Epithelial cell of proximal tubule (primary cell): Measurements from ENCODE around the gene POLR1B. TPM values are rescaled to one million over a fixed set of nuclear protein-coding genes. Genes with fewer than 3 reads are reported as not detected.

Experiments
- DNase-seq: peaks from one replicate; pipeline ENCODE4 v3.0.0-alpha.2; 2011; ENCODE audit warnings: low read depth
- H3K4me3 ChIP-seq: 2 replicates; pipeline ENCODE4 v1.5.1; 2011; ENCODE audit warnings: low read depth, mild to moderate bottlenecking, low read length
- total RNA-seq: library from RNA; depleted of rRNA; stranded (reverse); fragments of >200 nt; gene quantifications from 2 replicates; pipeline ENCODE4 v1.2.3, GENCODE V29; 2015
- TF ChIP-seq, protein P1 (sequence below): conservative IDR thresholded peaks from 2 replicates; pipeline ENCODE4 v1.5.1; 2012; ENCODE audit warnings: low read depth, mild to moderate bottlenecking, low read length

The POLR1B gene
- total RNA-seq, 1 donor from 2014 or later = 9.7 TPM

- DNase-seq = no peak
- TF ChIP-seq, protein P1, sequence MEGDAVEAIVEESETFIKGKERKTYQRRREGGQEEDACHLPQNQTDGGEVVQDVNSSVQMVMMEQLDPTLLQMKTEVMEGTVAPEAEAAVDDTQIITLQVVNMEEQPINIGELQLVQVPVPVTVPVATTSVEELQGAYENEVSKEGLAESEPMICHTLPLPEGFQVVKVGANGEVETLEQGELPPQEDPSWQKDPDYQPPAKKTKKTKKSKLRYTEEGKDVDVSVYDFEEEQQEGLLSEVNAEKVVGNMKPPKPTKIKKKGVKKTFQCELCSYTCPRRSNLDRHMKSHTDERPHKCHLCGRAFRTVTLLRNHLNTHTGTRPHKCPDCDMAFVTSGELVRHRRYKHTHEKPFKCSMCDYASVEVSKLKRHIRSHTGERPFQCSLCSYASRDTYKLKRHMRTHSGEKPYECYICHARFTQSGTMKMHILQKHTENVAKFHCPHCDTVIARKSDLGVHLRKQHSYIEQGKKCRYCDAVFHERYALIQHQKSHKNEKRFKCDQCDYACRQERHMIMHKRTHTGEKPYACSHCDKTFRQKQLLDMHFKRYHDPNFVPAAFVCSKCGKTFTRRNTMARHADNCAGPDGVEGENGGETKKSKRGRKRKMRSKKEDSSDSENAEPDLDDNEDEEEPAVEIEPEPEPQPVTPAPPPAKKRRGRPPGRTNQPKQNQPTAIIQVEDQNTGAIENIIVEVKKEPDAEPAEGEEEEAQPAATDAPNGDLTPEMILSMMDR = no peak
- no peak overlapping the region for H3K4me3 ChIP-seq
Observed at GRCh38 chr2:112585873-112586464, 43.7 kb downstream of the POLR1B start.

DNA sequence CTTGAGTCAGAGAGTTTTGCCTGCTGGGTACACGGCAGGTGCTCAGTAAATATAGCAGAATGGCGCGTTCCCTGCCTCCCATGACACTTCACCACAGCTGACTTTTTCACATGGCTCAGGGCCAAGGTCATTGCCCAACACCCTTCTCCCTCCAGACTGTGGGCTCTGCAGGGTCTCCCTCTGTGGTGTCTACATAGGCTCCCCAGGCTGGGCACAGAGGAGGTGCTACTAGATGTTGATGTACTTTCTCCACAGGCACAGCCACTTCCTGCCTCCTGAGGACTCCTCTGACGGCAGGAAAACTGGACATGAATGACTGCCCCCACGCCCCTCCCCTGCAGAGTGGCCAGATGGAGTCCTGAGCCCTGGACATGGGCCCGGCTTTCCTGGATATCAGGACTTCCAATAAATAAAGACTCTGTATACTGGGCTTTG is 46.4 kb downstream of the POLR1B start:
- TF ChIP-seq, protein P1 = no peak
- no peak overlapping the region for H3K4me3 ChIP-seq
- no peak for DNase-seq

GRCh38 chr2:112591413-112591812 is 49.1 kb downstream of the POLR1B start:
- DNase-seq = no peak
- TF ChIP-seq, protein P1 = no peak
- no peak overlapping the region for H3K4me3 ChIP-seq

DNA sequence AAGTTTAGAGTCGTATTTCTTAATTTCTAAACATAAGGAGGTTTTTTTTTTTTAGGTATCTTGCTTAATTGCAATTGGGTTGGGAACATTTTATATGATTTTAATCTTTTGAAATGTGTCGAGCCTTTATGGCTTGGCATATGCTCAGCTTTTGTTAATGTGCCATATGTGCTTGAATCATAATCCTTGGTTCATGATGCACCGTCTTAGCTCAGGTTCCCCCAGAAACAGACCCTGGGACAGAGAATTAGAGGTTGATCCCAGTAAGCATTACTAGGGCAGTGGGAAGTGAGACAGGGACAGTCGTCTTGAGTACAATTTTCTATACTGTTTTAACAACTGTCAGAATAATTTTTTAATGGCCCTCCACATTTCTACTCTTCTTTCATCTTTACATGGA is 51.5 kb downstream of the POLR1B start:
- no peak overlapping the region for H3K4me3 ChIP-seq
- no peak for DNase-seq
- TF ChIP-seq, protein P1 = no peak

- TF ChIP-seq, protein P1 = no peak
- DNase-seq = no peak
- H3K4me3 ChIP-seq = no peak overlapping the region
Observed at GRCh38 chr2:112597537-112598322, 55.5 kb downstream of the POLR1B start.

- TF ChIP-seq, protein P1 = no peak
- no peak overlapping the region for H3K4me3 ChIP-seq
- DNase-seq = no peak
Observed at GRCh38 chr2:112600634-112601033, 58.4 kb downstream of the POLR1B start.
